ENCODE results near the gene RRP9.

The RRP9 gene

GRCh38 chr3:51957520-51958205 lies 16.0 kb upstream of the RRP9 start:
- no peak for DNase-seq (ENCODE audit: extremely low read depth in 1 of 2, low read depth in 1 of 2)

GRCh38 chr3:51955893-51956770 lies 14.4 kb upstream of the RRP9 start:
- peak in 1 of 2 donors; percentile 10 for DNase-seq (ENCODE audit: extremely low read depth in 1 of 2, low read depth in 1 of 2)

GRCh38 chr3:51955175-51955892 lies 13.6 kb upstream of the RRP9 start, which contains the start of gene GPR62:
Gene GPR62, plus strand, starts transcription at chr3:51955381. Its CDS starts 272 bp downstream, at chr3:51955653.
- no peak for DNase-seq (ENCODE audit: extremely low read depth in 1 of 2, low read depth in 1 of 2)

GRCh38 chr3:51954713-51955112 lies 13.0 kb upstream of the RRP9 start:
- no peak for DNase-seq (ENCODE audit: extremely low read depth in 1 of 2, low read depth in 1 of 2)

- no peak for DNase-seq (ENCODE audit: extremely low read depth in 1 of 2, low read depth in 1 of 2)
Measured at GRCh38 chr3:51954105-51954504, 12.4 kb upstream of the RRP9 start.

- DNase-seq (ENCODE audit: extremely low read depth in 1 of 2, low read depth in 1 of 2), result no peak
Measured at GRCh38 chr3:51953445-51953844, 11.7 kb upstream of the RRP9 start.

GRCh38 chr3:51950899-51951298 lies 9.2 kb upstream of the RRP9 start:
- no peak for DNase-seq (ENCODE audit: extremely low read depth in 1 of 2, low read depth in 1 of 2)

- DNase-seq (ENCODE audit: extremely low read depth in 1 of 2, low read depth in 1 of 2), result no peak
Measured at GRCh38 chr3:51949121-51949520, 7.4 kb upstream of the RRP9 start.

GRCh38 chr3:51948016-51948580 lies 6.4 kb upstream of the RRP9 start:
- no peak for DNase-seq (ENCODE audit: extremely low read depth in 1 of 2, low read depth in 1 of 2)

GRCh38 chr3:51947215-51947900 lies 5.7 kb upstream of the RRP9 start:
- DNase-seq (ENCODE audit: extremely low read depth in 1 of 2, low read depth in 1 of 2), result no peak

GRCh38 chr3:51946796-51947195 lies 5.1 kb upstream of the RRP9 start:
- no peak for DNase-seq (ENCODE audit: extremely low read depth in 1 of 2, low read depth in 1 of 2)

- DNase-seq (ENCODE audit: extremely low read depth in 1 of 2, low read depth in 1 of 2), result no peak
Measured at GRCh38 chr3:51945926-51946705, 4.4 kb upstream of the RRP9 start.

- DNase-seq (ENCODE audit: extremely low read depth in 1 of 2, low read depth in 1 of 2), result no peak
Measured at GRCh38 chr3:51945031-51945840, 3.5 kb upstream of the RRP9 start.

GRCh38 chr3:51944451-51945021 lies 2.8 kb upstream of the RRP9 start:
- DNase-seq (ENCODE audit: extremely low read depth in 1 of 2, low read depth in 1 of 2), result no peak

GRCh38 chr3:51943451-51944391 lies 2.0 kb upstream of the RRP9 start:
- no peak for DNase-seq (ENCODE audit: extremely low read depth in 1 of 2, low read depth in 1 of 2)

GRCh38 chr3:51942603-51943450 lies 1.1 kb upstream of the RRP9 start:
- DNase-seq (ENCODE audit: extremely low read depth in 1 of 2, low read depth in 1 of 2), result peak in 1 of 2 donors; percentile 14

- no peak for DNase-seq (ENCODE audit: extremely low read depth in 1 of 2, low read depth in 1 of 2)
Measured at GRCh38 chr3:51941463-51941797, 274 bp downstream of the RRP9 start.
